Endodermal cell (in vitro differentiated cells): ENCODE data around the gene SUFU. TPM values are rescaled to one million over a fixed set of nuclear protein-coding genes. Genes with fewer than 3 reads are reported as not detected.

ENCODE experiments used
- DNase-seq: peaks from one replicate; pipeline ENCODE4 v3.0.0-alpha.2; 2017
- H3K27ac ChIP-seq: 2 replicates; pipeline ENCODE4 v1.5.1; 2013; ENCODE audit warnings: mild to moderate bottlenecking, low read depth, low read length, moderate library complexity
- H3K27me3 ChIP-seq: 2 replicates; pipeline ENCODE4 v1.6.1; 2013; ENCODE audit warnings: mild to moderate bottlenecking, low read length, moderate library complexity; ENCODE audit not compliant: insufficient read depth, control insufficient read depth, poor library complexity, severe bottlenecking
- H3K36me3 ChIP-seq: 2 replicates; pipeline ENCODE4 v1.7.0; 2013; ENCODE audit warnings: mild to moderate bottlenecking, low read length, moderate library complexity; ENCODE audit not compliant: control insufficient read depth, insufficient read depth
- H3K4me1 ChIP-seq: one replicate; pipeline ENCODE4 v1.7.0; 2013; ENCODE audit warnings: low read length; ENCODE audit not compliant: control insufficient read depth, insufficient read depth
- H3K4me3 ChIP-seq: 2 replicates; pipeline ENCODE4 v1.5.1; 2013; ENCODE audit warnings: mild to moderate bottlenecking, low read length, moderate library complexity
- H3K9ac ChIP-seq: 2 replicates; pipeline ENCODE4 v1.6.1; 2013; ENCODE audit warnings: mild to moderate bottlenecking, low read length, moderate library complexity; ENCODE audit not compliant: poor library complexity, severe bottlenecking; ENCODE audit errors: extremely low read depth
- H3K9me3 ChIP-seq: 2 replicates; pipeline ENCODE4 v1.6.1; 2013; ENCODE audit warnings: mild to moderate bottlenecking, low read length, moderate library complexity; ENCODE audit not compliant: control insufficient read depth
- H3K27ac Mint-ChIP-seq: 2 replicates; pipeline ENCODE4 v1.8.0; 2020; ENCODE audit warnings: mixed read lengths
- H3K27me3 Mint-ChIP-seq: 2 replicates; pipeline ENCODE4 v1.8.0; 2021; ENCODE audit warnings: mild to moderate bottlenecking, mixed read lengths; ENCODE audit not compliant: insufficient read depth
- H3K36me3 Mint-ChIP-seq: 2 replicates; pipeline ENCODE4 v1.8.0; 2020; ENCODE audit warnings: low read depth, mixed read lengths
- H3K4me1 Mint-ChIP-seq: 2 replicates; pipeline ENCODE4 v1.8.0; 2020; ENCODE audit warnings: mixed read lengths
- H3K4me3 Mint-ChIP-seq: 2 replicates; pipeline ENCODE4 v1.8.0; 2020; ENCODE audit warnings: mild to moderate bottlenecking, moderate library complexity, mixed read lengths
- H3K9me3 Mint-ChIP-seq: 2 replicates; pipeline ENCODE4 v1.8.0; 2020; ENCODE audit warnings: mild to moderate bottlenecking, mixed read lengths
- CTCF ChIP-seq: fragments of 200-600 bp; sonication (generic); conservative IDR thresholded peaks from 2 replicates; pipeline ENCODE4 v1.5.0; 2021; ENCODE audit warnings: antibody characterized with exemption, mild to moderate bottlenecking
- WGBS, 2 experiments: methylation state at CpG; one replicate each; pipeline versions ENCODE4 v1.1.5 to v1.1.7; 2013; ENCODE audit warnings: missing lambda C conversion rate in 2 of 2, mixed read lengths in 1 of 2; ENCODE audit not compliant: insufficient coverage in 1 of 2, insufficient read length in 1 of 2; 5-methylcytosine and 5-hydroxymethylcytosine counted together
- total RNA-seq, 2 donors: library from RNA; stranded (reverse); fragmentation: NEBNext Ultra II Directional in 1 of 2; extraction: Animal tissue kit (Norgen Biotek cat#: 25700) in 1 of 2; gene quantifications; 2 replicates in 1 of 2; 3 replicates in 1 of 2; pipeline ENCODE4 v1.2.1, GENCODE V29; 2021

SUFU gene
- total RNA-seq, 2 donors from 2014 or later = 19.1 to 20.6 TPM

- H3K4me1 ChIP-seq = no peaks in the 10 kb centered on the region
- H3K36me3 Mint-ChIP-seq = no peaks in the 10 kb centered on the region
- H3K9ac ChIP-seq = no peak overlapping the region
- no peak overlapping the region for H3K27ac ChIP-seq
- WGBS, 2 experiments = 65 to 80% methylated on average over 2 of the region's 2 CpGs
- no peaks in the 10 kb centered on the region for H3K27me3 ChIP-seq
- peaks cover 10% of the 10 kb centered on the region for H3K4me1 Mint-ChIP-seq
- no peaks in the 10 kb centered on the region for H3K9me3 Mint-ChIP-seq
- H3K9me3 ChIP-seq = no peaks in the 10 kb centered on the region
- H3K4me3 ChIP-seq = no peak overlapping the region
- no peaks in the 10 kb centered on the region for H3K27me3 Mint-ChIP-seq
- no peak for TF ChIP-seq CTCF
- DNase-seq = no peak
- no peak overlapping the region for H3K4me3 Mint-ChIP-seq
- no peaks in the 10 kb centered on the region for H3K36me3 ChIP-seq
- H3K27ac Mint-ChIP-seq = no peak overlapping the region
Measured at GRCh38 chr10:102639537-102639936, 135.8 kb downstream of the SUFU start.

- no peak for TF ChIP-seq CTCF
- Histone ChIP-seq H3K9ac (peak overlapping the region; percentile 40), H3K36me3 (no peaks in the 10 kb centered on the region), H3K4me3 (peak overlapping the region; percentile 82), H3K4me1 (no peaks in the 10 kb centered on the region), H3K27ac (peak overlapping the region; percentile 42), H3K9me3 (no peaks in the 10 kb centered on the region), H3K27me3 (no peaks in the 10 kb centered on the region)
- peak overlapping the region; percentile 85 for H3K4me3 Mint-ChIP-seq
- no peaks in the 10 kb centered on the region for H3K27me3 Mint-ChIP-seq
- no peaks in the 10 kb centered on the region for H3K36me3 Mint-ChIP-seq
- H3K4me1 Mint-ChIP-seq = peaks cover 13% of the 10 kb centered on the region
- peak overlapping the region; percentile 93 for H3K27ac Mint-ChIP-seq
- no peak for DNase-seq
- 44 to 46% methylated on average over 6 of the region's 7 CpGs for WGBS, 2 experiments
- H3K9me3 Mint-ChIP-seq = no peaks in the 10 kb centered on the region
Measured at GRCh38 chr10:102641402-102641801, 137.6 kb downstream of the SUFU start.

GRCh38 chr10:102641880-102642735 is 138.3 kb downstream of the SUFU start:
- Mint-ChIP-seq H3K27ac (peak overlapping the region; percentile 93), H3K4me3 (peak overlapping the region; percentile 85), H3K4me1 (peaks cover 20% of the 10 kb centered on the region), H3K9me3 (no peaks in the 10 kb centered on the region), H3K36me3 (no peaks in the 10 kb centered on the region), H3K27me3 (no peaks in the 10 kb centered on the region)
- H3K9ac ChIP-seq = peak overlapping the region; percentile 85
- peak overlapping the region; percentile 82 for H3K4me3 ChIP-seq
- H3K4me1 ChIP-seq = no peaks in the 10 kb centered on the region
- WGBS, 2 experiments = 0% methylated on average over 8 to 77 of the region's 77 CpGs
- peak overlapping the region; percentile 94 for H3K27ac ChIP-seq
- H3K9me3 ChIP-seq = no peaks in the 10 kb centered on the region
- DNase-seq = peak; percentile 99
- H3K27me3 ChIP-seq = no peaks in the 10 kb centered on the region
- H3K36me3 ChIP-seq = no peaks in the 10 kb centered on the region
- TF ChIP-seq CTCF = no peak
